T1000 (cell line): ENCODE data around the gene PHLDA2.

Experiments used
- DNase-seq: peaks from one replicate; lab custom pipeline; 2025; ENCODE audit warnings: mixed read lengths; lab: John Stamatoyannopoulos, UW

PHLDA2 gene

DNA sequence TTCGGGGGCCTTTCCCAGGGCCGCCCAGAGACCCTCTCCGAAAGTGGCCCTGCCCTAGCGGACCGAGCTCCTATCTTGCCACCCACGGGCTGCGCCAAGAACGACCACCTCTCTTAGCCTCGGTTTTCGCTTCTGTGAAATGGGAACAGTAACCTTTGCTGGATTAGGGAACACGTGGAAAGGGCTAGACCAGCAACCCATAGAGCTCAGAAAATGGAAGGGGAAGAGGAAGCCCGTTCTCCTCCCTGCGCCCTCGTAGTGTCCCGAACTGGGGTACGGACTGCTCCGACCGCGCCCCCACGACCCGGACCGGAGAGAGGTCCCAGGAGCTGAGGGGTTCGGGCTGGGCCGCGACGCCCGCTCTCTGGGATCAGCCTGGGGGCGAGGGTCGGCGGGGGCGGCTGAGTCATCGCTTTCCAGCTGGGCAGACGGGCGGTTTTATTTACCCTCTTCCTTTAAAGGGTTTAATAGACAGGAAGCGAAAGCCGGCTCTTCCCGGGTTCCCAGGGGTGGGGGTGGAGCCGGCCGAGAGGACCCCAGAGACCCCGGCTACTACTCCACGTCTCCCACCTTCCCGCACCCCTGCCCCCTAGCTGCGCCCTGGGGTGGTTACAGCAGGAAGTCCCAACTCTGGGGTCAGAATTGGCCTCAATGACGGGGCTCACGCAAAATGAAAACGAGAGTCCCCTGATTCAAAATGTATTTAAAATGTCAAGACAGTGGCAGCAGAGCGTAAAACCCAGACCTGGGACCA lies 907 bp upstream of the PHLDA2 start:
- DNase-seq: no peak

GRCh38 chr11:2929531-2929949 lies 320 bp upstream of the PHLDA2 start:
- DNase-seq: peak; percentile 67

DNA sequence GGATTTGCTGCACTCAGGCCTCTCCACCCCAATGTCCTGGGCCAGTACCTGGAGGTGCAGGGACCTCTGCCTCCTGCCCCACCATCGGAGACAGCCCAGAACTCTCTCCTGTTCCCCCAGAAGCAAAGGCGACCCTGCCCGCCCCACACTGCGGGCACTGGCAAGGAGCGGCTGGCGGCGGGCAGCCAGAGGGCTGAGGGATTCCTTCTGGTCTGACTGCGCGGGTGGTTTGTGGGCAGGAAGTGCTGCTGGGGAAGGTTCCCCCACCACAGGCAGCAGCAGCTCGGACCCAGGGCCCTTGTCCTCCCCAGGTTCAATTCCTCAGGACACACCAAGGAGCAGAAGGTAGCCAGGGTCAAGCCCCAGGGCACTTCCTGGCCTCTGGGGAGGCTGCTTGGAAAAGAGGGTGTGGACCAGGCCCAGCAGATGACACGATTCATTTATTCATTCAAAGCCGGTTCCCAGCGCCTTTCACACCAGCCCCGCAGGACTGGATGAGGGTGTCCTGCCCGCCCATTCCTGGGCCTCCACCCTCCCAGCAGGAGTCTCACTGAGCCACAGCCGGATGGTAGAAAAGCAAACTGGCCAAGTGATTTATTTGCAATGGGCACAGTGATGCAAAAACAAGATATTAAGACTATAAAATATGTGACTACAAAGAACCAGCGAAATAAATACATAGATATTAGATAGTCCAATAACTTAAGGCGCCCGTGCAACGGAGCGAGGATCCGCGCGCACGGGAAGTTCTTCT lies 1.2 kb downstream of the PHLDA2 start:
- DNase-seq: no peak

DNA sequence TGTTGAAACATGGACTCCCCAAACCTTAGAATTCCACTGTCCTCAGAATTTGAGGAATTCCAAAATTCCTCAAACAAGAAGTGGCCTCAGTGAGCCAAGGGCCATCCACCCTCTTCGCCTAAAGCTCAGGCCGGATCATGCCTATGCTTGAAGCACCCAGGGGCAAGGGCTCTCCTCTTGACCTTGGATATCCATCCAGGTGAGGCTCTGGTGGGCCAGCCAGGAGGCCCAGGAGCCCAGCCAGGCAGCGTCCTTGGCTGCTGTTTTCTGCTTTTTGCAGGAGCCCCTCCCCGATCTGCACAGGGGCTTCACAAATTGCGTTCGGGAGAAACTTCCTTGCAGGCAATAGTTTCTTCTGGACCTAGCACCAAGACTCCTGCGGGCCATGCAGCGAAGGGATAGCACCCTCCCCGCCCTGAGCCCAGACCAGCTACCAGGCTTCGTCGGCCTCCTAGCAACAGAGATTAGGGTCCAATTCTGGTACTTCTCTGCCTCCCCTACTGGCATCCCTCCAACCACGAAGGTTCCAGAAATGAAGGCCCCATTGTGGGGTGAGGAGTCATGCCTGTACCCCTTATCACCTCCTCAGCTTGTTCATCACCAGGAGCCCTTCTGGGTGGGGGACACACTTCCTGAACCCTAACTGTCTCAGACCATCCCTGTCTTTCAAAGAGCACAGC lies 2.0 kb downstream of the PHLDA2 start:
- no peak for DNase-seq

GRCh38 chr11:2926611-2927051 lies 2.6 kb downstream of the PHLDA2 start:
- no peak for DNase-seq

GRCh38 chr11:2924821-2925675 lies 4.2 kb downstream of the PHLDA2 start:
- DNase-seq: no peak

DNA sequence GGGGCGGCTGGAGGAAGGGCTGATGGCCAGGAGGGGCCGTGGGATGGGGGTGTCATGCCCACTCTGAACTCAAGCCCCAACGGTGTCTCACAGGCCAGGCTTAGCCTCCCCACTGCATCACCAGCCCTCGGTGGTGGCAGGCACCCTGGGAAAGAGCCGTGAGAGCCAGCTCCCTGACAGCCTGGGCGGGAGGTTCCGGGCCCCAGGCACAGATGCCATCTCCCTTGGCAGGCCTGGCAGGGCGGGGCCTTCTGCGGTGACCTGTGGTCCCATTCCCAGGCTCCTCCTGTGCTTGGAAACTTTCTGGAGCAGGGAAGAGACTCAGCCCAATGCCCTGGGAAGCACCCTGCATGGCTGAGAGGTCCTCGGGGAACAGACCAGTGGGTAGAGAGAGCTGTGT lies 4.8 kb downstream of the PHLDA2 start:
- DNase-seq: no peak

GRCh38 chr11:2923446-2924375 lies 5.5 kb downstream of the PHLDA2 start:
- no peak for DNase-seq

DNA sequence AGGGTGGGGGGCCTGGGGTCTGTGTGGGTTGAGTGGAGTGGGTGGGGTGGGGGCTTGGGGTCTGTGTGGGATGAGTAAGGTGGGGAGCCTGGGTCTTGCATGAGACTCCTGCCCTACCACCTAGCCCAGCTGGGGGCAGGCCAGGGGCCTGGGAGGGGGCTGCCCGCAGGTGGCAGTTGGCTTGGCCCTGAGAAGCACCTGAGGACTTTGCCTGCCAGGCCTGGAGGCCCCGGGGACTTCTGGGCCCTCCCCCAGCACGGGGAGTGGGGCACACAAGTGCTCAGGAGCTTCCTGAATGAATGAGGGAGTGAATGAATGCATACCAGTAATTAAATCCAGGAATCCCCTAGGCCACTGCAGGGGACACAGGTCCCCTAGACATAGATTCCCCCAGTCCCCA lies 6.6 kb downstream of the PHLDA2 start:
- DNase-seq: no peak

DNA sequence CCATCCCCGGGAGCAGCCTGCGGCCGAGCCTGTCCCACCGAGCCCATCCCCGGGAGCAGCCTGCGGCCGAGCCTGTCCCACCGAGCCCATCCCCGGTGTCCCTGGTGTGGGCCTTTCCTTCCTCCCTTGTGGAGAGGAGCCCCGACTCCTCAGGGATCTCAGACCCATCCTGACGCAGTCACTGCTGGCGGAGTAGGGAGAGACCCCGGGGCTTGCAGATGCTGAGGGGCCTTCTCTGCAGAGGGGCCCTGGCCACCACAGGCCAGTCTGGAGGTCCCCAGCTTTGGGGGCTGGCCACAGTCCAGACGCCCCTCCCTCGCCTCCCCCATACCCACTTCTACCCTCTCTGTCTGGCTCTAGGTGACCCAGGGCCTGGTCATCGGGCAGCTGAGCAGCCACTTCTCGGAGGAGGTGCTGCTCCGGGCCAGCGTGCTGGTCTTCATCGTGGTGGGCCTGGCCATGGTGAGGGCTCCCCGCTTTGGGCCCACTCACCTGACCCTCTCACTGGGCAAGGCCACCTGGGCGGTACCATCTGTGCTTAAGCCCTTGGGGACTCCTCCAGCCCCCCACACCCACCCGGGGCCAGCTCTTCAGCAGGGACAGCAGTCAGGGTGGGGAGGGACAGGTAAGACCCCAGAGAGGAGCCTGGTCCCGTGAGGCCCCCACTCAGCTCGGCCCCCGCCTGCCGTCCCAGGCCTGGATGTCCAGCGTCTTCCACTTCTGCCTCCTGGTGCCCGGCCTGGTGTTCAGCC lies 7.3 kb downstream of the PHLDA2 start:
- DNase-seq: no peak

DNA sequence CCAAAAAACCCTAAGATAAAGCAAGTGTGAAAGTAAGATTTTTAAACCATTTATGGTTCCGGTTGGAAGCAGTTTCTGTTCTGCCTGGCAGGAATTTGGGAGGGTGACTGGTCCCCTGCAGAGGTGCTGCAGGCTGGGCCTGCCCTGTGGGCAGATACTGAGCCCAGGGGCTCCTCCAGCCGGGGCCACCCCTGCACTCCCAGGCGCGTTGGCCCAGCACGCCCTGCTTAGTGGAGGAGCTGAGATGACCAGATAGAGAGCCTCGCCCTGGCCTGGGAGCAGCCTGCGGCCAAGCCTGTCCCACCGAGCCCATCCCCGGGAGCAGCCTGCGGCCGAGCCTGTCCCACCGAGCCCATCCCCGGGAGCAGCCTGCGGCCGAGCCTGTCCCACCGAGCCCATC lies 8.0 kb downstream of the PHLDA2 start:
- no peak for DNase-seq

GRCh38 chr11:2920343-2920742 lies 8.9 kb downstream of the PHLDA2 start:
- no peak for DNase-seq

DNA sequence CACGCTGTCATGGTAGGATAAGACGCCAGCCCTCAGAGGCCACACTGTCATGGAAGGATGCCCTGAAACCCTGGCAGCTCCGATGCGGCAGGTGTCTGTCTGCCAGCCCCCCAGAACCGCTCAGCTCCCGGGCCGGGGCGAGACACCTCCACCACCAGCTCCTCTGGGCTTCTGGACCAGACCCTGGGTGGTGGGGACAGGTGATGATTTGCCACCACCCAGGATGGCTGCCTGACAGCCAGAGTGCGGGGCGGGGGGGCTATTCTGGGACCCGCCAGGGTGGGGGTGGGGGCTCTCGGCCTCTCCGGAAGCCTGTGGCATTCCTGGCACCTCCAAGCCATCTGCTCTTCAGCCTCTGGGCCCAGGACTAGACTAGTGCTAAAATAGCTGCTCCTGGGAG lies 9.4 kb downstream of the PHLDA2 start:
- DNase-seq: no peak

DNA sequence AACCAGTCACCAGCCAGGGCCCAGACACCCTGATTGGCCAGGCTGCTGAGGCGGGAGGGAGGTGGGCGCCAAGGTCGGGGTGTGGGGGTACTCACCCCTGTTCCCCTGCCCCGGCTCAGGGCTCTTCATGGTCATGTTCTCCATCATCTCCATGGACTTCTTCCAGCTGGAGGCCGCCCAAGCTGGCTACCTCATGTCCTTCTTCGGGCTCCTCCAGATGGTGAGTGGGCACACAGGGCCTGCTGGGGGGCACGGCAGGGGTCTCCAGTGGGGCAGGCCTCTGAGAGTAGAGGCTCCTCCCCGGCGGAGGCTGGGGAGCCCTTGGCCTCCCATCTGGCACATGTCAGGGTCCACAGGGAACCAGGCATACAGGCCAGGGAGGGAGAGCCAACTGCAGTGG lies 10.0 kb downstream of the PHLDA2 start:
- no peak for DNase-seq

DNA sequence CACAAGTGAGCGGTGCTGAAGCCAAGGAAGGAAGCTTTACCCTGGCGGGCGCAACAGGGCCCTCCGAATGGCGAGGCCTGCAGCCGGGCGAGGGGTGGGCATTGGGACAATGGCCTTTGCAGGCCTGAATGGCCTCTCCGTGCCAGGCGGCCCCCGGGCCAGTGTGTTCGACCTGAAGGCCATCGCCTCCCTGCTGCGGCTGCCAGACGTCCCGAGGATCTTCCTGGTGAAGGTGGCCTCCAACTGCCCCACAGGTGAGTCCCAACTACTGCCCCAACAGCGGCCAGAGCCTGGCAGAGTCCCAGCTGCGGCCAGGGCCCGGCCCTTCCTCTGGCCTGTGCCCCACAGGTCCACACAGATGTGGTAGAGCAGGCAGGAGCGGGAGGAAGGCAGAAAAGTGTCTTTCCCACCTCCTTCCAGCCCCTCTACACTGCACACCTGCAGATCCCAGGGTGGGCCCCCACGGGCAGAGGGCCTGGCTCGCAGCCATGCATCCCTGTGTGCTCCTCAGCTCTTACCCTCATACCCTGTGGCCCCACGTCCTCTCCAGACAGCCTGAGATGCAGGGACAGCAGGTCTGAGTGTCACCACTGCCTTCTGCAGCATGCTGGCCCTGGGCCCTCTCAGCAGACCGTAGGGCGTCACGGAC lies 11.3 kb downstream of the PHLDA2 start:
- DNase-seq: no peak

DNA sequence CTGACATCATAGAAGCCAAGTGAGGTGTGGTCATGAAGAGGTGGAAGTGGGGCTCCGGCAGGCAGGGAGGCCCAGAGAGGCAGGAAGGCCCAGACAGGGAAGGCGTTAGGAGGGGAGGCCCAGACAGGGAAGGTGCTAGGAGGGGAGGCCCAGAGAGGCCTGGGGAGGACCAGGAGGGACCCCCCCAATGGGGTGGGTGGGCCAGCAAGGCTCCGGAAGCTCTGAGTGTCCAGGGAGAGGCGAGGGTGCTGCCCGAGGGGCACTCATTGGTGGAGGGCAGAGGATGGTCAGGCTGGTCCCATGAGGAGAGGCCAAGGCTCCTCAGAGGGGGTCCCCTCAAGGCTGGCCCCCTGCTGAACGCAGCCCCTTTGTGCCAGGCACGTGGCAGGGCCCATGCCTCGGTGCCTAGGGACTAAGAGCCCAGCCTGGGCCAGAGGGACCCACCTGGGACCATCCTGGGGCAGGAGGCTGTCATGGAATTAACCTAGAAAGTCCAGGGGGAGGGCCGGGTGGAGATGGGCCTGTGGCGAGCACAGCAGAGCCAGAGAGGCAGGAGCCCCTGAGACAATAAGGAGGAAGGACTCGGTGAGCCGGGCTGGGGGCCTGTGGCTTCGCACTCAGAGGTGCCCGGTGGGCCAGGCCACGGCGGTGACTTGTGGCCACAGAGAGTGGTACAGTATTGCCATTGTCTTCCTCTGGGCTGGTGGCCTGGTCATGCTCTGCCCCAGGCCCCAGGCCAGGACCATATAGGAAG lies 12.2 kb downstream of the PHLDA2 start:
- no peak for DNase-seq

DNA sequence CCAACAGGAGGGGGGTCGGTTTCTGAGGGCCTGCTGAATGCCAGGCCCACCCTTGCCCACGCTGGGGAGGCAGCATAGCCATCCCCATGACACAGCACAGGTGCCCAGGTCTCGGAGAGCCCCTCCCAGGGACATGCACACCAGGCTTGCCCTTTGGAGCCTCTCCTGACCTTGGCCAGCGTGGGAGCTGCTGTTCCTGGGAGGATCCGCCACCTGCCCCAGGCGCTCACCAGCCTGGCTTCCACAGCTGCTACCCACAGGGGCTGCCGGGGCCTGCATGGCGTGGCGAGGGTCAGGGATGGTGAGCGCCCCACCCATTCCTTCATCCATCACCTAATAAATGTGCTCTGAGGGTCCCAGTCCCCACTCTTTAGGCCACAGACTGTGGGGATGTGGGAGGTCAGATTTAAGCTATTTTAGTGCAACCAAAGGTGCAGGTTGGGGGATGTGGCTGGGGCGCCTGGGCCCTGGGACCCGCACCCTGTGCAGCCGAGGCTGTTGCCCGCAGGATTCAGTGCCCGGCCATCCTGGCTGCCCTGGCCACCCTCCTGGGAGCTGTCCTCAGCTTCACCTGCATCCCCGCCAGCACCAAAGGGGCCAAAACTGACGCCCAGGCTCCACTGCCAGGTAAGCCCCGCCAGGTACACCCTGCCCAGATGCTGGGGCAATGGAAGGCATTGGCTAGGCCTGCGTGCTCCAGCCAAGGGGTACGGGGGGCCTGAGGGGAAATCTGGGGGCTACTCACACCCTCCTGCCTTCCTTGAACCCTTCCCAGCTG lies 12.9 kb downstream of the PHLDA2 start:
- DNase-seq: no peak

- no peak for DNase-seq
Observed at GRCh38 chr11:2915473-2915872, 13.7 kb downstream of the PHLDA2 start.
